Neural cell (in vitro differentiated cells): ENCODE data around the gene ACER1. TPM values are rescaled to one million over a fixed set of nuclear protein-coding genes. Genes with fewer than 3 reads are reported as not detected.
"Not testable (repeated sequence)": the region's sequence is repeated elsewhere in the genome, so short reads cannot be mapped to it uniquely, and the experiment has no call there.

Source experiments
- H2AFZ ChIP-seq: fragments of 200-600, 300-800 bp; sonication (generic), shearing (Covaris generic); 2 replicates; pipeline ENCODE4 v1.6.0; 2014; ENCODE audit warnings: low read depth, mild to moderate bottlenecking, antibody characterized with exemption, low read length, moderate library complexity
- H3F3A ChIP-seq: fragments of 200-600 bp; shearing (Covaris generic); 2 replicates; pipeline ENCODE4 v1.6.1; 2016; ENCODE audit warnings: mild to moderate bottlenecking, moderate library complexity, mixed read lengths, antibody characterized with exemption, low read length; ENCODE audit not compliant: insufficient read depth, poor library complexity, severe bottlenecking
- H3K27ac ChIP-seq: fragments of 200-600, 300-800 bp; sonication (generic), shearing (Covaris generic); 2 replicates; pipeline ENCODE4 v1.5.1; 2014; ENCODE audit warnings: mild to moderate bottlenecking, low read length, moderate library complexity
- H3K27me3 ChIP-seq: fragments of 300-800, 200-600 bp; sonication (generic), shearing (Covaris generic); 2 replicates; pipeline ENCODE4 v1.6.0; 2014; ENCODE audit warnings: mild to moderate bottlenecking, low read depth, low read length, moderate library complexity; ENCODE audit not compliant: insufficient read depth
- H3K36me3 ChIP-seq: fragments of 300-800, 200-600 bp; sonication (generic), shearing (Covaris generic); 2 replicates; pipeline ENCODE4 v1.5.1; 2014; ENCODE audit warnings: mild to moderate bottlenecking, antibody characterized with exemption, low read length, moderate library complexity; ENCODE audit not compliant: insufficient read depth
- H3K4me2 ChIP-seq: fragments of 300-800, 200-600 bp; sonication (generic), shearing (Covaris generic); 2 replicates; pipeline ENCODE4 v1.6.0; 2014; ENCODE audit warnings: mild to moderate bottlenecking, low read length
- H3K4me3 ChIP-seq: fragments of 300-800, 200-600 bp; sonication (generic), shearing (Covaris generic); 2 replicates; pipeline ENCODE4 v1.5.1; 2014; ENCODE audit warnings: mild to moderate bottlenecking, low read length, moderate library complexity
- H3K79me2 ChIP-seq: fragments of 200-600 bp; shearing (Covaris generic); replicated peaks from 2 replicates; pipeline ENCODE4 v1.6.0; 2014; ENCODE audit warnings: mild to moderate bottlenecking, low read length, moderate library complexity; ENCODE audit not compliant: insufficient read depth
- H3K9ac ChIP-seq: fragments of 300-800, 200-600 bp; sonication (generic), shearing (Covaris generic); 2 replicates; pipeline ENCODE4 v1.6.1; 2016; ENCODE audit warnings: mild to moderate bottlenecking, low read length, mixed read lengths
- H3K9me2 ChIP-seq: fragments of 200-600 bp; shearing (Covaris generic); 2 replicates; pipeline ENCODE4 v1.6.1; 2016; ENCODE audit warnings: mild to moderate bottlenecking, low read length, mixed read lengths; ENCODE audit not compliant: insufficient read depth
- H3K9me3 ChIP-seq: fragments of 200-600, 300-800 bp; sonication (generic), shearing (Covaris generic); 2 replicates; pipeline ENCODE4 v1.6.1; 2016; ENCODE audit warnings: mild to moderate bottlenecking, mixed run types, low read length, moderate library complexity, mixed read lengths
- H4K20me1 ChIP-seq: fragments of 200-600 bp; shearing (Covaris generic); 2 replicates; pipeline ENCODE4 v1.6.1; 2016; ENCODE audit warnings: mild to moderate bottlenecking, mixed run types; ENCODE audit not compliant: insufficient read depth
- EP300 ChIP-seq: fragments of 450-650 bp; conservative IDR thresholded peaks from 2 replicates; pipeline ENCODE4 v1.6.1; 2014; ENCODE audit warnings: antibody characterized with exemption, mild to moderate bottlenecking, moderate library complexity; ENCODE audit not compliant: poor library complexity, severe bottlenecking
- EZH2 ChIP-seq: fragments of 200-600, 300-800 bp; shearing (Covaris generic), sonication (generic); IDR thresholded peaks from 2 replicates; pipeline ENCODE4 v1.6.1; 2014; ENCODE audit warnings: antibody characterized with exemption, low read length, borderline replicate concordance, mild to moderate bottlenecking; ENCODE audit not compliant: insufficient read depth, poor library complexity, severe bottlenecking
- MXI1 ChIP-seq: fragments of 450-650 bp; conservative IDR thresholded peaks from 2 replicates; pipeline ENCODE4 v1.6.1; 2014; ENCODE audit warnings: antibody characterized with exemption, mild to moderate bottlenecking; ENCODE audit not compliant: poor library complexity, severe bottlenecking
- POLR2AphosphoS5 ChIP-seq: IDR thresholded peaks from 2 replicates; pipeline ENCODE4 v1.6.1; 2012
- RAD21 ChIP-seq: fragments of 450-650 bp; conservative IDR thresholded peaks from 2 replicates; pipeline ENCODE4 v1.6.1; 2014; ENCODE audit warnings: antibody characterized with exemption, mild to moderate bottlenecking, moderate library complexity
- REST ChIP-seq: IDR thresholded peaks from 2 replicates; pipeline ENCODE4 v1.6.1; 2012; ENCODE audit warnings: borderline replicate concordance
- SMC3 ChIP-seq: fragments of 450-650 bp; conservative IDR thresholded peaks from 2 replicates; pipeline ENCODE4 v1.6.1; 2014; ENCODE audit warnings: antibody characterized with exemption, mild to moderate bottlenecking, moderate library complexity; ENCODE audit not compliant: poor library complexity
- TAF1 ChIP-seq: IDR thresholded peaks from 2 replicates; pipeline ENCODE4 v1.6.1; 2012; ENCODE audit warnings: low read depth
- polyA plus RNA-seq: library from polyadenylated mRNA; depleted of rRNA; stranded (reverse); fragments of >200 nt; gene quantifications from 2 replicates; pipeline ENCODE4 v1.2.3, GENCODE V29; 2014
- TF ChIP-seq, protein P1 (sequence below): fragments of 450-650 bp; IDR thresholded peaks from 2 replicates; pipeline ENCODE4 v1.5.1; 2014; ENCODE audit warnings: antibody characterized with exemption, mild to moderate bottlenecking, moderate library complexity; ENCODE audit not compliant: poor library complexity, severe bottlenecking

Gene ACER1
- polyA plus RNA-seq, 1 donor from 2014 or later = not detected

DNA sequence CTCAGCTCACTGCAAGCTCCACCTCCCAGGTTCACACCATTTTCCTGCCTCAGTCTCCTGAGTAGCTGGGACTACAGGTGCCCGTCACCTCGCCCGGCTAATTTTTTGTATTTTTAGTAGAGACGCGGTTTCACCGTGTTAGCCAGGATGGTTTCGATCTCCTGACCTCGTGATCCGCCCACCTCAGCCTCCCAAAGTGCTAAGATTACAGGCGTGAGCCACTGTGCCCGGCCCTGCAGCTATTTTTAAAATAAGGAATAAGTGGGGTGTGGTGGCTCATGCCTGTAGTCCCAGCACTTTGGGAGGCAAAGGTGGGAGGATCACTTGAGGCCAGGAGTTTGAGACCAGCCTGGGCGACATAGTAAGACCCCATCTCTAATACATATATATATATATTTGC is 27.0 kb upstream of the ACER1 start:
- H3K79me2 ChIP-seq, H3K27ac ChIP-seq, H3K9me2 ChIP-seq, H3K4me3 ChIP-seq, H3K36me3 ChIP-seq, H3F3A ChIP-seq, H3K27me3 ChIP-seq, H3K4me2 ChIP-seq, H3K9me3 ChIP-seq, H3K9ac ChIP-seq, H4K20me1 ChIP-seq, H2AFZ ChIP-seq: not testable (repeated sequence)

DNA sequence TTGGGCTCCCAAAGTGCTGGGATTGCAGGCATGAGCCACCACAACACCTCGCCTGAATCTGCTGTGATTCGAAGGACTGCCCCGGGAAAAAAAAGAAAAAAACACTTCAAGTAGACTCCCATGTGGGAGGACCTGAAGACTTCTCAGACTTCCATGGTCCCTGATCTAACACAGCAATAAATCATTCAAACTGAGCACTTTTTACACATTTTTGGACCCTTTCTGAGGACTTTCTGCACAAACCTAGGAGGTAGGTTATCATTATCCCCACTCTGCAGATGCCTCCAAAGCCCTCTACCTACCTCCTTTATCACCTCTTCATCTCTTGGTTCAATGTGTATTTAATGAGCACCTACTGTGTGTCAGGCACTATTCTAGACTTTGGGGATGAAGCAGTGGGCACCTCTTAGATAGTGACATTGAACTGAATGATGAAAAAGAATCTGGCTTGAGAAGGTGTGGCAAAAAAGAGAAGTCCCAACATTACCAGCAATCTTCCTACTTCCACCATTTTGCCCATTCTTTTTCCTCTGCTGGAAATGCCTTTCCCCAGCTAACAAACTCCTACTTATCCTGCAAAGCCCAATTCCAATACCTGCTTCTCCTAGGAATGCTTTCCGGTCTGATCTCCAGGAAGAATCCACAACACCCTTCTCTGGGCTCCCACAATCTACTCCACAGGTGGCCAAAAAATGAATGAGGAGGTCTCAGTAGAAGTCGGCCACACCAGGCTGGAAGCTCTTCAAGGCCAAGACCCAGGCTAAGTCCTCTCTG is 26.3 kb upstream of the ACER1 start:
- Histone ChIP-seq H4K20me1 (no peaks in the 10 kb centered on the region), H3K9me2 (no peaks in the 10 kb centered on the region), H3K27ac (no peak overlapping the region), H3K9ac (no peak overlapping the region), H3K27me3 (no peaks in the 10 kb centered on the region), H3K79me2 (no peaks in the 10 kb centered on the region), H3K4me3 (no peak overlapping the region), H2AFZ (no peak overlapping the region), H3K4me2 (no peak overlapping the region), H3F3A (no peaks in the 10 kb centered on the region), H3K9me3 (no peaks in the 10 kb centered on the region), H3K36me3 (no peaks in the 10 kb centered on the region)
- TF ChIP-seq, protein P1, sequence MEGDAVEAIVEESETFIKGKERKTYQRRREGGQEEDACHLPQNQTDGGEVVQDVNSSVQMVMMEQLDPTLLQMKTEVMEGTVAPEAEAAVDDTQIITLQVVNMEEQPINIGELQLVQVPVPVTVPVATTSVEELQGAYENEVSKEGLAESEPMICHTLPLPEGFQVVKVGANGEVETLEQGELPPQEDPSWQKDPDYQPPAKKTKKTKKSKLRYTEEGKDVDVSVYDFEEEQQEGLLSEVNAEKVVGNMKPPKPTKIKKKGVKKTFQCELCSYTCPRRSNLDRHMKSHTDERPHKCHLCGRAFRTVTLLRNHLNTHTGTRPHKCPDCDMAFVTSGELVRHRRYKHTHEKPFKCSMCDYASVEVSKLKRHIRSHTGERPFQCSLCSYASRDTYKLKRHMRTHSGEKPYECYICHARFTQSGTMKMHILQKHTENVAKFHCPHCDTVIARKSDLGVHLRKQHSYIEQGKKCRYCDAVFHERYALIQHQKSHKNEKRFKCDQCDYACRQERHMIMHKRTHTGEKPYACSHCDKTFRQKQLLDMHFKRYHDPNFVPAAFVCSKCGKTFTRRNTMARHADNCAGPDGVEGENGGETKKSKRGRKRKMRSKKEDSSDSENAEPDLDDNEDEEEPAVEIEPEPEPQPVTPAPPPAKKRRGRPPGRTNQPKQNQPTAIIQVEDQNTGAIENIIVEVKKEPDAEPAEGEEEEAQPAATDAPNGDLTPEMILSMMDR = no peak
- TF ChIP-seq EP300 (no peak), MXI1 (no peak), RAD21 (no peak), SMC3 (no peak), EZH2 (no peak), REST (no peak), POLR2AphosphoS5 (no peak), TAF1 (no peak)

GRCh38 chr19:6358003-6358402 is 24.6 kb upstream of the ACER1 start:
- no peaks in the 10 kb centered on the region for H3K79me2 ChIP-seq
- H3F3A ChIP-seq = no peaks in the 10 kb centered on the region
- no peak overlapping the region for H3K27ac ChIP-seq
- H4K20me1 ChIP-seq = no peaks in the 10 kb centered on the region
- no peaks in the 10 kb centered on the region for H3K9me2 ChIP-seq
- H3K9ac ChIP-seq = no peak overlapping the region
- H3K27me3 ChIP-seq = no peaks in the 10 kb centered on the region
- H3K4me2 ChIP-seq = no peak overlapping the region
- no peaks in the 10 kb centered on the region for H3K36me3 ChIP-seq
- no peaks in the 10 kb centered on the region for H3K9me3 ChIP-seq
- TF ChIP-seq POLR2AphosphoS5 (no peak), EZH2 (no peak), TAF1 (no peak), EP300 (no peak), SMC3 (no peak), MXI1 (no peak), REST (no peak), RAD21 (no peak)
- TF ChIP-seq, protein P1 = no peak
- no peak overlapping the region for H3K4me3 ChIP-seq
- no peak overlapping the region for H2AFZ ChIP-seq
